Testis (tissue), 2 donors: Measurements from ENCODE around the gene HS3ST3A1.

Experiments used
- POLR2A ChIP-seq: fragments of 450-650 bp; IDR thresholded peaks from one replicate; pipeline ENCODE4 v1.6.1; 2017; ENCODE audit warnings: antibody characterized with exemption, mild to moderate bottlenecking, moderate library complexity
- TF ChIP-seq, protein P1 (sequence below), 3 experiments: fragments of 450-650 bp in 2 of 3; fragments of 200-600 bp in 1 of 3; sonication (generic) in 1 of 3; IDR thresholded peaks; one replicate each; pipeline ENCODE4 v1.5.1; 2016 to 2019; ENCODE audit warnings: antibody characterized with exemption in 3 of 3, mild to moderate bottlenecking in 2 of 3, moderate library complexity in 1 of 3

DNA sequence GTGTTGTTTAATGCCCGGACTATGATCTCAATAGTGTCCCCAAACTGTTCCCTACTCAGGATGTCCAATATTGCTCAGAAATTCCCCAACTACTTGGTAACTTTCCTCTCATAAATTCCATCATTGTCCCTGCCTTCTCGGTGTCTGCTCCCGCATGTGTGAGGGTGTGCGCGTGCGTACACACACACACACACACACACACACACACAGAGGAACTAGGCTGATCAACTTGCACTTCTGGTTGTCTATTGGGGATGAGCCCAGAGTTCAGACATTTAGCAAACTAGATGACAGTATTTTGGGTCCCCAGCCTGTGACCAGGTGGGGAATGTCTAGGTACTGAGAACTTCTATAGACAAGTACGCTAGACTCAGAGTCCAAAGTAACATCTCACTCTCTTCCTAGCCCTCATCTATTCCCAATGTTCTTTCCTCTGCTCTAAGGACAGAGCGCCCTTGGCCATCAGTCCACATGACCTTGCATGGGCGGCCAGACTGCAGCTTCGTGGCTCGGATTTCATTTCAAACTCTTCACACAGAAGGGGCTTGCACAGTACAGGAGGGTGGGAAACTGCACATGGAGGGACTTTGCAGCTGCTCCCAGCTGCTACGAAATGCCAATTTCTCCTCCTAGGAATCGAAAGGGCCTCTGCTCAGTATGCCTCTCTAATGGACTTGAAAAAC, 5.3 kb downstream of the HS3ST3A1 start:
- TF ChIP-seq POLR2A, result no peak
- TF ChIP-seq, protein P1, sequence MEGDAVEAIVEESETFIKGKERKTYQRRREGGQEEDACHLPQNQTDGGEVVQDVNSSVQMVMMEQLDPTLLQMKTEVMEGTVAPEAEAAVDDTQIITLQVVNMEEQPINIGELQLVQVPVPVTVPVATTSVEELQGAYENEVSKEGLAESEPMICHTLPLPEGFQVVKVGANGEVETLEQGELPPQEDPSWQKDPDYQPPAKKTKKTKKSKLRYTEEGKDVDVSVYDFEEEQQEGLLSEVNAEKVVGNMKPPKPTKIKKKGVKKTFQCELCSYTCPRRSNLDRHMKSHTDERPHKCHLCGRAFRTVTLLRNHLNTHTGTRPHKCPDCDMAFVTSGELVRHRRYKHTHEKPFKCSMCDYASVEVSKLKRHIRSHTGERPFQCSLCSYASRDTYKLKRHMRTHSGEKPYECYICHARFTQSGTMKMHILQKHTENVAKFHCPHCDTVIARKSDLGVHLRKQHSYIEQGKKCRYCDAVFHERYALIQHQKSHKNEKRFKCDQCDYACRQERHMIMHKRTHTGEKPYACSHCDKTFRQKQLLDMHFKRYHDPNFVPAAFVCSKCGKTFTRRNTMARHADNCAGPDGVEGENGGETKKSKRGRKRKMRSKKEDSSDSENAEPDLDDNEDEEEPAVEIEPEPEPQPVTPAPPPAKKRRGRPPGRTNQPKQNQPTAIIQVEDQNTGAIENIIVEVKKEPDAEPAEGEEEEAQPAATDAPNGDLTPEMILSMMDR (IDR thresholded peaks at IDR 0.05), result no peak
